ENCODE results near the gene FAM219B.

The FAM219B gene

GRCh38 chr15:74872702-74873035, 34.0 kb downstream of the FAM219B start:
- DNase-seq, result no peak

- DNase-seq, result peak; percentile 61 to 85 (median 68)
These were observed 36.0 kb downstream of the FAM219B start for GRCh38 chr15:74870436-74871215.

GRCh38 chr15:74869726-74870407, 36.8 kb downstream of the FAM219B start:
- DNase-seq, result peak; percentile 94 to 98 (median 96)

GRCh38 chr15:74869372-74869725, 37.3 kb downstream of the FAM219B start:
- DNase-seq, result peak in 2 of 4 experiments; percentile 30 to 47

- DNase-seq, result peak; percentile 92 to 98 (median 95)
These were observed 38.6 kb downstream of the FAM219B start for GRCh38 chr15:74868059-74868458.

- peak in 1 of 4 experiments; percentile 29 for DNase-seq
These were observed 39.1 kb downstream of the FAM219B start for GRCh38 chr15:74867466-74868038.

- DNase-seq, result peak in 3 of 4 experiments; percentile 39 to 47 (median 45)
These were observed 40.6 kb downstream of the FAM219B start for GRCh38 chr15:74866090-74866489.

- DNase-seq, result no peak
These were observed 41.3 kb downstream of the FAM219B start for GRCh38 chr15:74865316-74865715.

- no peak for DNase-seq
These were observed 42.4 kb downstream of the FAM219B start for GRCh38 chr15:74864296-74864695.

GRCh38 chr15:74863239-74864056, 43.2 kb downstream of the FAM219B start:
- no peak for DNase-seq

GRCh38 chr15:74858369-74858740, 48.3 kb downstream of the FAM219B start:
- DNase-seq, result peak in 3 of 4 experiments; percentile 46 to 69 (median 59)

- peak in 1 of 4 experiments; percentile 20 for DNase-seq
These were observed 48.8 kb downstream of the FAM219B start for GRCh38 chr15:74857671-74858368.

GRCh38 chr15:74857082-74857655, 49.5 kb downstream of the FAM219B start:
- no peak for DNase-seq

- no peak for DNase-seq
These were observed 50.1 kb downstream of the FAM219B start for GRCh38 chr15:74856537-74856936.

- no peak for DNase-seq
These were observed 50.8 kb downstream of the FAM219B start for GRCh38 chr15:74855857-74856256.

- no peak for DNase-seq
These were observed 52.1 kb downstream of the FAM219B start for GRCh38 chr15:74854453-74855022.

GRCh38 chr15:74851960-74852359, 54.7 kb downstream of the FAM219B start:
- no peak for DNase-seq

GRCh38 chr15:74850393-74850792, 56.3 kb downstream of the FAM219B start:
- DNase-seq, result no peak
